Stimulated activated CD4-positive, alpha-beta T cell treated with anti-CD3 and anti-CD28 coated beads, Interleukin-1b, Interleukin-23, amount 100 ng/mL, for 1 hour (primary cell): Measurements from ENCODE around the gene L3HYPDH.

ENCODE experiments used
- DNase-seq, 2 donors: peaks; one replicate each; pipeline ENCODE4 v3.0.0-alpha.2; 2020; ENCODE audit warnings: low read depth in 2 of 2

The L3HYPDH gene

DNA sequence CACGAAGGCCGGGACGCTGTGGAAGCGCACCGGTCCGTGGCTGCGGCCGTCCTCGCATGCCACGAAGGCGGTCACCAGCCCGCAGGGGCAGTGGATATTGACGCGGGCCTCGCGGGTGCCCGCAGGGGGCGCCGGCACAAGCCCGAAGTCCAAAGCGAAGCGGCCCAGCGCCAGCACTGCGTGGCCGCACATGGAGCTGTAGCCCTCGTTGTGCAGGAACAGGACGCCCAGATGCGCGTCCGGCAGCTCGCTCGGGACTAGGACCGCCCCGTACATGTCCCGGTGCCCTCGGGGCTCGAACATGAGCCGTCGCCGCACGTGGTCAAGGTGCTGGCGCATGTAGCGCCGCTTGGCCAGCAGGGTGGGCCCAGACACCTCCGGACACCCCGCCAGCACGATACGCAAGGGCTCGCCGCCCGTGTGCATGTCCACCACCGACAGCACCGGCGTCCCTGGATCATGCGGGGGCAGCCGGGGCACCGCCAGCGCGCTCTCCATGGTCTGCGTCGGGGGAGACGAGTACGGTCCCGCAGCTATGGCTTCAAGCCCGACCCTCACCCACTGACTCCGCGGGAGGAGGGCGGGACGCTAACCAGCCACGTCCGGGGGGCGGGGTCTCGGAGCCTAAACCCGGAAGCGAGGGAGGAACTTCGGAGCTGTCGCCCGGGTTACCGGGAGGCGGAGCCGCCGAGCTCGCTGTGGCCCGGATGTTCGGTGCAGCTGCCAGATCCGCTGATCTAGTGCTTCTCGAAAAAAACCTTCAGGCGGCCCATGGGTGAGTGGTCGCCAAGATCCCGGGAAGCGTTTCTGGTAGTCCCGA lies at the start of gene L3HYPDH, which contains the start of gene JKAMP:
Gene L3HYPDH, minus strand, starts transcription at position 590 of the 820 bp plus-strand sequence. Its CDS starts 92 bp downstream, at position 498.
Gene JKAMP, plus strand, starts transcription at position 699 of the 820 bp plus-strand sequence. Its CDS starts 73 bp downstream, at position 772.
- peak; percentile 89 to 96 for DNase-seq

DNA sequence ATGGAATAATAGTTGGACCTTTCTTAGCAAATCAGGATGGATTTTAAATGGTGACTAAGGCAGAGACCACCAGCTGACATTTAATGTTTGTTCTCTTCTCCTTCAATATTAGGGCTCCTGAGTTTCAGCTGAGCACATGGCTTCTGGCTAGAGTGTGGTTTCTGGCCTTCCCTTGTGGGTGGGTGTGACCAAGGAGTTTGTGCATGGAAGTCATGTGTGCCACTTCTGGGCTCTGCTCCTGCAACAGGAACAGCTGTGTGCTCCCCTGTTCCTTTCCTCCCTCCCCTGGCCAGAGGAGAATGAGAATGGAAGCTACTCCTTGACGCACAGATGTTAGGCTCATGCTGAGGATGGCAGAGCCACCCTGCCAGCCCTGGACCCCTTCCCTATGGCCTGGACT lies 48.2 kb upstream of the L3HYPDH start:
- DNase-seq = no peak

DNA sequence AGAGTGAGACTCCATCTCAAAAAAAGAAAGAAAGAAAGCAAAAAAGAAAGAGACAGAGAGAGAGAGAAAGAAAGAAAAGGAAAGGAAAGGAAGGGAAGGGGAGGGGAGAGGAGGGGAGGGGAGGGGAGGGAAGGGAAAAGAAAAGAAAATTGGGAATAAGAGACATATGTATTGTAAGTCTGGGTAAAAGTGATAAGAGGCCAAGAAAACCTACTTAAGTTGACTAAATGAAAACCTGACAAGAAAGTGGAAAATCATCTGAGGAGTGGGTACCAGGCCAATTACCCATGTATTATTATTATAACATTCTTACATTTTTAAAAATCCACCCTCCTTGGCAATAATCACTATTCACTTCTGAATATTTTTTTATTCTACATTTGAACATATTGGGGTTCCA lies 46.1 kb upstream of the L3HYPDH start:
- no peak for DNase-seq

DNA sequence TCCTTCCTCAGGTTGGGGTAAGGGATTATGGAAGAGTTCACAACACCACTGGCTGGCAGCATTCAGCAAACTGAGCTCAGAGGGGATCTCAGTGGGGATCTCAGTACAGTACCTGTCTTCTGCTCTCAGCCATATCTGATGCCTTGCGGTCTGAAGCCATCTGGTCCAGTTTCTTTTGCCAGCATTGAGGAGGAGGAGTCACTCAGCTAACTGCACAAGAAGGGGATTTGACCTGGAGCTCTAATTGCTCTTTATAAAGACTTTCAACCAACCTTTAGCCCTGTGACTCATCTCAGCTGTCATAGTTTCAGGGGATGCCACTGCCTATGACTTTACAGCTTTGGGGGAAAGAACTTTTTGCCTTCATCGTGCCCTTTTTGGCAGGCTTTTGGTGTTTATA lies 45.0 kb upstream of the L3HYPDH start:
- DNase-seq = no peak

DNA sequence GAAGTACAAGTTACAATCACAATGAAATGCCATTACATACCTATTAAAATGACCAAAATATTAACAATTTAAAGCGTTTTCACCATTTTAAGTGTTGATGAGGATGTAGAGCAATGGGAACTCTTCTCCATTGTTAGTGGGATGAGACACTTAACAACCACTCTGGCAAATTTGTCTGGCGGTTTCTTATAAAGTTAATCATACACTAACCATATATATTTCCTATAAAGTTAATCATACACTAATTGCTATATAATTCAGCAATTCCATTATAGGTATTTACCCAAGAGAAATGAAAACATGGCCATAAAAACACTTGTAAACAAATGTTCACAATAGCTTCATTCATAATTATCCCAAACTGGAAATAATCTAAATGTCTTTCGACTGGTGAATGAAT lies 36.0 kb upstream of the L3HYPDH start:
- no peak for DNase-seq

DNA sequence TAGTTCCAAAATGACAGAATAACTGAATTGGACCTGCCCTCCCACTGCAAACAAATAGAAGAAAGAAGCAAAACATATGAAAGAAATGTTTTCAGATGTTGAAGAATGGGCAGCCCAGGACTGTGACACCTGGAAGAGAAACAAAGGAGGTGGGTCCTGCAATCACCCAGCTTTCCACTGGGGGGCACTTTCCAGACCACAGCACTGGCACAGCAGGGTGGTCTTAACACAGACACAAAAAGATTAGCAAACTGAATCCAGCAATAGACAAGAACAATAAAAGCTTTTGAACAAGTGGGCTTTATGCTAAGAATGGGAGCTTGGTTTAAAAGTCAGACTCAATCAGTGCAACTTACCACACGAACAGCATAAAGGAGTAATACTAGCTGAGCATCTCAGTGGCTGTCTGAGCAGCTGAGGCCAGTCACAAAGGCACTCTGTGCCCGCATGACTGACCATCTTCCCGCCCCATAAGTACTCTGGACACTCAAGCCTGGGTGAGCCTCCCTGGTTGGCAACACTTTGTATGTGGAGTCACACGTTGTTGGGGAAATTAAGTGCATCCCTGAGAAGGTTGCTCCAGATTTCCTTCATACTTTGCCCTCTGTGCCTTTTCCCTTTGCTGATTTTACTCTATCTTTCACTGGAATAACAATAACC lies 27.8 kb upstream of the L3HYPDH start:
- DNase-seq = no peak

DNA sequence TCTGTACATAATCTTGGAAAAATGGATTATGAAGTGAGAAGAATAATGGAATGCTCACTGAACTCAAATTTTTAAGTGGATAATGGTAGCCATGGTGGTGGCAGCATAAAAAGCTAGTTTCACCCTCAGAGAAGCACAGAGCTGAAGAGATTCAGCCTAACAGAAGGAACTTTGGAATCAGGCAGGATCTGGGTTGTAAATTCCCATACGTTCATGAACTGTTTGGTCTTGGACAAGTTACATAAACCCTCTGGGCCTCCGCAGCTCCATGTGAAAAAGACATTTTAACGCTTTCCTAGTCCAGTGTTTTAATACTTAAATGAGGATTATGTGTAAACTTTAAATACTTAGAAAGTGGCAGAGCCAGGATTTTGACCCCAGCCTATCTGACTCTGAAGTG lies 26.8 kb upstream of the L3HYPDH start:
- DNase-seq = no peak

DNA sequence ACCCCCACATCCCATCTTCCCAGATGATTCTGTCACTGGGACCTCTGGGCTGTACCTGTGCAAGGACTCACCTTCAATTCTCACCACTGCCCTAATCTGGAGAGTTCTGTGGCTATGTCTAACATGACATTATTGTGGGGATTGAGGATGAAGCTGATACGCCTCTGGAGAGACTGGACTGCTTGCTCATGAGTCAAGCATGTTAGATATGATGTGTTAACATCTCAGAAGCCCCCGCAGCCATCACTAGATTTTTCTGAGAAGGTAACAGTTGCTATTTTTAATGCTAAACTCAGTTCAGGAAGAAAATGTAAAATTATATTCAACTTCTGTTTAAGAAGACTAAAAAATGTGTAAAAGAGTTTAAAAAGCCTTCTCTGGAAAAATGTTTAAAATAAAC lies 25.8 kb upstream of the L3HYPDH start:
- no peak for DNase-seq

DNA sequence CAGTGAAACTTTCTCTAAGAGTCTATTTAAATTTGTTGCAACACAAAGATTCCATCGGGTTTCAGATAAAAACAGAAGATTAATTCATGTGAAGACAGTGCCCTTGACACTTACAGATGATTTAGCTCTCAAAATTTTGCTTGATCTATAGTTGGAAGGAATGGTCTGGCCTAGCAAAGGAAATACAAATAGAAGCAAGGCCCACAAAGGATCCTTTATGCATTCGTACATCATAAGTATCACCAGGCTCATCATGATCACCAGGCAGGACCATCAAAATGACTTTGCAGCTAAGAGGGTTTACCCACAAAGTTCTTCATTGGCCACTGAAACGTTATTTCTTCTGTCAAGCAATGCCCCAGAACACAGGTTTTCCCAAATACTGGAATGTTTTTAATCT lies 24.9 kb upstream of the L3HYPDH start:
- no peak for DNase-seq

DNA sequence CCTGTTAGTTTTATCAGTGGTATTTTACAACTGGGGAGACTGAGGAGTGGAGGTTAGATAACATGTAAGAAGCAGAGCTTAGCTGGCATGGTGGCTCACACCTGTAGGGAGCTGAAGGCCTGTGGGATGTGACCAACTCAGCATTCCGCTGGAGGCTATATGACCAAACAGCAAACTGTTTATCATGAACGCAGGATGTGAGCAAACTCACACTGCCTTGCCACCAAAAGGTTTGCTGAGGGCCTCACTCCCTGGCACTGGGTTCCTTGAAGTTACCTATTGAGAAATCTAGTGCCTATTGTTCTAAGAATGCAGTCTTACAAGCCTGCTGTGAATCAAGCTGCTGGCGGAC lies 23.5 kb upstream of the L3HYPDH start:
- no peak for DNase-seq

DNA sequence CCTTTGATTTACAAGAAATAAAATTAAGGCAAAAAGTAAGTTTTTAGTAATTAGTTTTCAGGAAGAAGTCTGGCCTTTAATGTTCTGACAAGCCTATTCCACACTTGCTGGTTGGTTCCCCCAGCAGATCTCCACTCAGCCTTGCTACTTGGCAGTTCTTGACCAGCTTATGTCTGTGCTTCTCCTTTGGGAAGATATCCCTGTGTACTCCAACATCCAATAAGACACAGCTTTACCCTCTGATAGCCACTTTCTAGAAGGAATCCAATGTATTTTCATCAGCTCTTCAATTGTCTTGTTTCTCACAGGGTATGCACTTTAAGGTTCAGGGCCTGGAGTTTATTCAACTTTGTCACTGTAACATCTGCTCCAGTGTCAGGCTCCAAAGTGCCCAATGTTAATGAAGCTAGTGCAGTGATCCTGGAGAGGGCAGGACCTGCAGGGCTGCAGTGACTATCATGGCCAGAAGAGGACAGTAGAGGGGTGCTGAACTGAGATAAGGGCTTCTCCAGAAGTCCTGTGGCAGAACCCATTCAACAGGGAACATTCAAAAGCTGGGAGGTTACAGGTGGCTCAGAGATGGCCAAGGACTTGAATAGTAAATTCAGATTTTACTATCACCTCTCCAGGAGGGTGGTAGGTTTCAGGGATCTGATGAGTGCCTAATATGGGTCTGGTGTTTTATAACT lies 23.0 kb upstream of the L3HYPDH start:
- DNase-seq = no peak

DNA sequence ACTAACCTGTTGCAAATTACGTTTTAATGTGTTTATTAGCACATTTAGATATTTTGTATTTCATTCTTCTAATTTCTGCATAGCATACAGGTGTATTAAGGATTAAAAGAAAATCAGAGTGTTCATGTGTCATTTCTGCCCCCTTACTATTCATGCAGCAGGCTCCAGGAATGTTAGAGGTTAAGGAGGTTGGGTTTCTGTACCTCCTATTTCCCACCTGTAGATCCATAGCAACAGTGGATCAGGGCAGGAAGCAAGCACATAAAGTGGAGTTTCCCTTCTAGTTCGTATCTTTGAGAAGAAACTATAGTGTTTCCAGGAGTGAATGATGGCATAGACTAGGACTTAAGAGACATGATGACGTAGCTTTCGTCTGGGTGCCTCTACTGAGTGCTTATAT lies 19.0 kb upstream of the L3HYPDH start:
- DNase-seq = no peak

DNA sequence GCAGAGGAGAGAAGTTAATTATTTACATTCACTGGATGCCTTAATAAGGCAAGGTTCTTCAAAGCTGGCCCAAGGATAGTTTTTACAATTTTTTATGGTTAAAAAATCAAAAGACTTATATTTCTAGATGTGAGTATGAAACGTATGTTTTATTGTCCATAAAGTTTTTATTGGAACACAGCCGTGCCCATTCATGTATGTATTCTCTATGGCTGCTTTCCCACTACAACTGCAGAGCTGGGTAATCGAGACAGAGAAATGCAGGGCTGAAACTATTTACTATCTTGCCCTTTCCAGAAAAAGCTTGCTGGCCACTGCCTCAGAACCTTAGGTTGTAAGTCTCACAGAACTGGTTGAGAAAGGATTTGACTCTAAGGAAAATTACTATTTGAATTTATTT lies 16.5 kb upstream of the L3HYPDH start:
- DNase-seq = no peak

DNA sequence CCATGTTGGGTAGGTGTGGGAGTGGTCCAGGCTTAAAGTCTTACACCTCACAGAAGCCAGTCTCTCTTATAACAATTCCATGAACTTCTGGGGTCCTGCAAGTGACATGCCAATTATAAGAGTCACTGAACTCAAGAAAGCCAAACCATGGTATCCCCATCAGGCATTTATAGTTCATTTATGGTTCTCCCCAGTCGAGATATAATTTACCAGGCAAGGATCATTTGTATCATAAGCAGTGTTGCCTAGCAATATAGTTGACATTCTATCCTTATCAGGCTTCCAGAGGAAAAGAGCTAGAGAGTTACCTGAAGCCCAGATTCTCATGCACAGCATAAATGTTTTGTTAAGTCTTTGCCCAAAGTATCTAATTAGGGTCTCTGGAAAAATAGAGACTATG lies 8.2 kb upstream of the L3HYPDH start:
- no peak for DNase-seq

DNA sequence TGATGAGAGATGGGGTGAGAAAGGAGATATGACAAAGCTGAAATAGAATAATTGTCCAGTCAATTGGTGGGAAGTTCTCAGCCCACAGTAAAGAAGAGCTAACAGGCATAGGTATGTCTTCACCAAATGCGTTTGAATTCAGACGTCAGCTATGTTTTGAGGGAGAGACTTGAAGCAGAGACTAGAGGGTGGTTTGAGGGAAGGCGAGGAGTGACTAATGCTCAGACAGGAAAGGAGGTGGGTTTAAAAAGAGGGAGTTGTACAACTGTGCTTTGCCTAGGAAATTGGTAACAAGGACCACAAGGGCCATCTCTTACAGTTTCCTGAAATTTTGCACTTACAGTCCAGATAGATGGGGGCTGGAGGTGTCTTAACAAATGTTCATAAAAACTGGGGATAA lies 6.5 kb upstream of the L3HYPDH start:
- DNase-seq = no peak

DNA sequence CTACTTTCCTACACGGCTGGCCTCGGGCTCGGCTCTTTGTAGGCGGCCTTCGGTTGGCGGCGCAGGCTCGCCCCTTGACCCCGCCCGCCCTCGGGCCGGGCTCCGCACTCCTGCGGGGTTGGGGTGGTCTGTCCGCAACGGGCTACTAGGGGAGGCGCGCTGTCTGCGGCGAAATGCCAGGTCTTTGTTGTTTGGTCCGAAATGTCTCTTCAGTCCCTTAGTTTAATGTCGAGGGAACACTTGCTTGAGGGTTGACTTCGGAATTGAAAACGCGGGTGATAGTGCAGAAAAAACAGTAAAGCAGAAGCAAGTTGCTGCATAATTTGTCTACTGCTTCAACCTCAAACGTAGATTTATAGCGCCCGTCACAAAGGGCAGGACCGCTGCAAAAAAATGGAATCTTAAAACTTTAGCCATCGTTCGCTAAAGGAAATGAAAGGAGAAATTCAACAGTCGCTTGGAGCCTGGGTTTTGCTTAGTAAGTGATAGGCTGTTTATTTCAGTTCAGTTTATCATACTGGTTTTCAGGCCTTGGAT lies 499 bp upstream of the L3HYPDH start:
- no peak for DNase-seq

DNA sequence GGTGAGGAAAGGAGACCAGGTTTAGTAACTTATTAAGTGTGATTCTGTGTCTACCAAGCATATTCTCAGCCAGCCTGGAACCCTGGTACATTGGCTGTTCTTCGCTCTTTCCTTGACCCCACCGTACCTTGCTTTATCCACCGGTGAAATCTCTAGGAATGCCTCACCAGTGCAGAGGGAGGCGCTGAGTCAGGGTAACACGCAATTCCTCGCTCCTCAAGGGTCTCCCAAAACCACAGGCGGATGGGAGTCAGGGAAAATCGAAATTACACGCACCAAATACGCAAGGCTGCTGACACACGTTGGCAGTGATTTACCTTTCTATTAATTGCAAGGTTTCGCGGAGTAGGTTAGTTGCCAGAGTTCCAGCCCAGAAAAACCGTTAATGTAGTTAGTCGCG lies 845 bp downstream of the L3HYPDH start:
- DNase-seq = no peak

DNA sequence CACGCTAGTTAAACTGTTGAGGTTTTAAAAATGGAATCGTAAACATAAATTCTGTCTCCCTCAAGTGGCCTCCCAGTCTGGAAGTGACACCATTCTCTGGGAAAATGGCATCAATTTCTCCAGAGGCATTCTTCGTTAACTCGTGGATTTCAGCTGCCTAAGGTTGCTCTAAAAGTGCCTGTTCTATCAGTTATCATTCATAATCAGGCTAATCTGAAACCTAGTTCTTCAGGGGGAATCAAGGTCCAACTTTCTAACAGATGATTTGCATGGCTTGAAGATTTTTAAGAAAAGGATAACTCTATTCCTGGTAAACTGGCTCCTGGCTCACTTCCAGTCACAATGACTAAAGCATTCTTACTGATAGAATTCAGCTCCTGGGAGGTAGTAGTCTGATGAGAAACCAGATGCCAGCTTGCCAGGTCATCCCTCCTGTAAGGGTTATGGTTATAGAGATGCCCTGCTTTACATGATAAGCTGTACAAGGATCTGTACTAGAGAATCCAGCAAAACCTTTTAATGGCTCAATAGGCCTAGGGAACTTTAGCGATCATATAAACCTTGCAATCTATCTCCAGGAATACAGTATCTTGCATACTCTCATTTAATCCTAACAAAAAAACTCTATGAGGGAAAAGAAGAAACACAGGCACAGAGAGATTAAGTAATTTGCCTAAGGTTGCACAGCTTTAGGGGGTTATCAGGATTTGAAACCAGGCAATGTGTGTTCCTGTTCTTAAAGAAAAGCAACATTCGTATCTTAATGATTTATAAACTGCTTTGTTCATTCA lies 1.5 kb downstream of the L3HYPDH start:
- no peak for DNase-seq

DNA sequence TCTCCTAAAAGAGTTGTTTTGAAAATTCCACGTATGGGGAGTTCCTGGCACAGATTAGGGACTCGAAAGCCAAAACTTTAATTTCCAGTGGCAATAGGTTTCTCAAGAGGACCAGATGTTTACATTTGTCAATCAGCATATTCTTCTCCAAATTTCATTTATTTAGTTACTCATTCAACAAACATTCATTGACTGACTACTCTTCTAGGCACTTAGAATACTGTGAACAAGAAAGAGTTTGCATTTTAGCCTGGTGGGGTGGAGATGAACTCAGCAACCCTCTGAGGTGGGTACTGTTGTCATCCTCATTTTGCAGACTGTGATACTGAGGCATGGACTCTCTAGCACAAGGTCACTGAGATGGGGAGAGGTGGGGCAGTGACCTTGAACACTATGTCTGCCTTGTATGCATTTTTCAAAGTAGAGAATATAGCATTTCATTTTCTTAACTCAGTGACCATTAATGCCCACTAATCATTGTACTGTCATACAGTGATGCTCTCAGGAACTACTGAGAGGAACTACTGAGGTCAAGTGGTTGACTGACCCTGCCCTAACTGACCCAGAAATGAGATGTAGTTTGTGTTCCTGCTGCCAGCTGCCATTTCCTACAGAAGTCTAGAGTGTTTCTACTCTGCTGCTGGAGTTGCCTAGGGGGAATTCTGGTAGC lies 2.2 kb downstream of the L3HYPDH start:
- no peak for DNase-seq

DNA sequence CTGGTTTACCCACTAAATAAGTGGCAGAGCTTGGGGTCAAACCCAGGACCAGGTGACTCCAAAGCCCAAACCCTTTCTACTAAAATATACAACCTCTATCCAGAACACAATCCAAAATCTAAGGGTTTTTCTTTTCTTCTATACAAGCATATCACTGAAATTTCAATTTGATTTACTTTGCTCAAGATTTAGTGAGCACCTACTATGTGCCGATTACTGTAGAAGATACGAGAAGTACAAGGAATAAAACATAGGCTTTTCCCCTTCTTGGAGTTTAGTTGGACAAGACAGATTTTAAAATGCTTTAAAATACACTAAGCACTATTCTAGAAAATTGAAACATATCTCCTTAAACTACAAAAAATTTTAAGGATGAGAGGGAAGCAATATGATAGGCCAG lies 2.8 kb downstream of the L3HYPDH start:
- no peak for DNase-seq

DNA sequence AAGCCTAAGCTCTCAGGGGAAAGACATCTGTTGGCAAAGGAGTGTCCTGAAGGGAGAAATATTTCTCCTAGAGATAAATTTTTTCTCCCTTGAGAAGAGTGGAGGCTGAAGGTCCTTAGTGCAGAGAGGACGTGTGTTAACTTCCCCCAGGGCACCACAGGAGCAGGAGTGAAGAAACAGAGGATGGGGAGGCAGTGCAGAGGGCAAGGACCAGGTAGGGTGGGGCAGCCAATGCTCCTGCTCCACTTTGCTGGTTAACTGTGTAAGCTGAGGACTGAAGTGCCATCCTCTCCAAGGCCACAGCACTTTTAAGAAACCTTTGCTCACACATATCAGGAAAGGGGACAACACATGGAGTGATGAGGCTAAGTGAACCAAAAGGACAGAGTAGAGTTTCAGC lies 4.0 kb downstream of the L3HYPDH start:
- no peak for DNase-seq
